ENCODE data around the gene ACTN2.

Gene ACTN2

GRCh38 chr1:236806634-236807033 is 120.3 kb downstream of the ACTN2 start:
- ATAC-seq = no peak
- no peak for TF ChIP-seq RARB (CRISPR knock-in tag; IDR thresholded peaks at IDR 0.05)
- TF ChIP-seq ESRRG (CRISPR knock-in tag; IDR thresholded peaks at IDR 0.05) = no peak
- TF ChIP-seq TOX (CRISPR knock-in tag; IDR thresholded peaks at IDR 0.05; ENCODE audit: borderline replicate concordance) = no peak
- TF ChIP-seq PATZ1 (CRISPR knock-in tag; IDR thresholded peaks at IDR 0.05; ENCODE audit: borderline replicate concordance) = no peak
- TF ChIP-seq ZNF565 (CRISPR knock-in tag; conservative IDR thresholded peaks at IDR 0.05; ENCODE audit: low read depth) = no peak
- TF ChIP-seq ZFP30 (CRISPR knock-in tag; IDR thresholded peaks at IDR 0.05) = no peak
- TF ChIP-seq CSRNP3 (CRISPR knock-in tag; IDR thresholded peaks at IDR 0.05) = no peak
- TF ChIP-seq GLIS3 (CRISPR knock-in tag; IDR thresholded peaks at IDR 0.05) = no peak
- no peak for TF ChIP-seq CSDC2 (CRISPR knock-in tag; IDR thresholded peaks at IDR 0.05)
- TF ChIP-seq ZC3H10 (CRISPR knock-in tag; IDR thresholded peaks at IDR 0.05) = no peak
- TF ChIP-seq SNAI2 (CRISPR knock-in tag; IDR thresholded peaks at IDR 0.05) = no peak
- TF ChIP-seq TCF4 (CRISPR knock-in tag; IDR thresholded peaks at IDR 0.05; ENCODE audit: borderline replicate concordance) = no peak
- TF ChIP-seq ARNTL (CRISPR knock-in tag; IDR thresholded peaks at IDR 0.05; ENCODE audit: borderline replicate concordance, low read depth) = no peak
- TF ChIP-seq POU6F1 (CRISPR knock-in tag; IDR thresholded peaks at IDR 0.05; ENCODE audit: borderline replicate concordance, low read depth) = no peak
- no peak for TF ChIP-seq ZNF70 (CRISPR knock-in tag; IDR thresholded peaks at IDR 0.05)
- no peak for TF ChIP-seq CREB5 (CRISPR knock-in tag; IDR thresholded peaks at IDR 0.05; ENCODE audit: low read depth)
- TF ChIP-seq PPARA (CRISPR knock-in tag; IDR thresholded peaks at IDR 0.05; ENCODE audit: borderline replicate concordance) = no peak

- ATAC-seq = no peak
- TF ChIP-seq ESRRG (CRISPR knock-in tag; IDR thresholded peaks at IDR 0.05) (no peak), TOX (CRISPR knock-in tag; IDR thresholded peaks at IDR 0.05; ENCODE audit: borderline replicate concordance) (no peak), TCF4 (CRISPR knock-in tag; IDR thresholded peaks at IDR 0.05; ENCODE audit: borderline replicate concordance) (no peak), CSRNP3 (CRISPR knock-in tag; IDR thresholded peaks at IDR 0.05) (no peak), BACH2 (CRISPR knock-in tag; IDR thresholded peaks at IDR 0.05; ENCODE audit: borderline replicate concordance) (no peak), ARNTL (CRISPR knock-in tag; IDR thresholded peaks at IDR 0.05; ENCODE audit: borderline replicate concordance, low read depth) (no peak), ZNF70 (CRISPR knock-in tag; IDR thresholded peaks at IDR 0.05) (no peak), ZFP3 (CRISPR knock-in tag; IDR thresholded peaks at IDR 0.05) (no peak), CSDC2 (CRISPR knock-in tag; IDR thresholded peaks at IDR 0.05) (no peak), ZNF8 (CRISPR knock-in tag; IDR thresholded peaks at IDR 0.05) (no peak), TSHZ2 (CRISPR knock-in tag; IDR thresholded peaks at IDR 0.05) (no peak), ZFP30 (CRISPR knock-in tag; IDR thresholded peaks at IDR 0.05) (no peak), SNAI2 (CRISPR knock-in tag; IDR thresholded peaks at IDR 0.05) (no peak), ISL1 (CRISPR knock-in tag; IDR thresholded peaks at IDR 0.05) (no peak), CREB5 (CRISPR knock-in tag; IDR thresholded peaks at IDR 0.05; ENCODE audit: low read depth) (no peak), ZC3H10 (CRISPR knock-in tag; IDR thresholded peaks at IDR 0.05) (no peak), PPARA (CRISPR knock-in tag; IDR thresholded peaks at IDR 0.05; ENCODE audit: borderline replicate concordance) (no peak)
These were observed 121.7 kb downstream of the ACTN2 start for GRCh38 chr1:236808005-236808404.
